Endometrium (tissue), 2 donors: ENCODE measurements around the gene PSMB3.
"Not testable (repeated sequence)": the region's sequence is repeated elsewhere in the genome, so short reads cannot be mapped to it uniquely, and the experiment has no call there.

Experiments
- FAIRE-seq: peaks from 2 replicates; lab custom pipeline; 2012; peaks lifted over from hg19 to GRCh38; lab: Jason Lieb, UNC
- donor health status: control.
- donor health status: control.

PSMB3 gene

DNA sequence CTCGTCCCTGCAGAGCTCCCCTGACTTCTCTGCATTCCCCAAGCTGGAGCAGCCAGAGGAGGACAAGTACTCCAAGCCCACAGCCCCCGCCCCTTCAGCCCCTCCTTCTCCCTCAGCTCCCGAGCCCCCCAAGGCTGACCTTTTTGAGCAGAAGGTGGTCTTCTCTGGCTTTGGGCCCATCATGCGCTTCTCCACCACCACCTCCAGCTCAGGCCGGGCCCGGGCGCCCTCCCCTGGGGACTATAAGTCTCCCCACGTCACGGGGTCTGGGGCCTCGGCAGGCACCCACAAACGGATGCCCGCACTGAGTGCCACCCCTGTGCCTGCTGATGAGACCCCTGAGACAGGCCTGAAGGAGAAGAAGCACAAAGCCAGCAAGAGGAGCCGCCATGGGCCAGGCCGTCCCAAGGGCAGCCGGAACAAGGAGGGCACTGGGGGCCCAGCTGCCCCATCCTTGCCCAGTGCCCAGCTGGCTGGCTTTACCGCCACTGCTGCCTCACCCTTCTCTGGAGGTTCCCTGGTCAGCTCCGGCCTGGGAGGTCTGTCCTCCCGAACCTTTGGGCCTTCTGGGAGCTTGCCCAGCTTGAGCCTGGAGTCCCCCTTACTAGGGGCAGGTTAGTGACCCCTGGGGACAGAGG, 36.1 kb upstream of the PSMB3 start:
- no peak for FAIRE-seq

DNA sequence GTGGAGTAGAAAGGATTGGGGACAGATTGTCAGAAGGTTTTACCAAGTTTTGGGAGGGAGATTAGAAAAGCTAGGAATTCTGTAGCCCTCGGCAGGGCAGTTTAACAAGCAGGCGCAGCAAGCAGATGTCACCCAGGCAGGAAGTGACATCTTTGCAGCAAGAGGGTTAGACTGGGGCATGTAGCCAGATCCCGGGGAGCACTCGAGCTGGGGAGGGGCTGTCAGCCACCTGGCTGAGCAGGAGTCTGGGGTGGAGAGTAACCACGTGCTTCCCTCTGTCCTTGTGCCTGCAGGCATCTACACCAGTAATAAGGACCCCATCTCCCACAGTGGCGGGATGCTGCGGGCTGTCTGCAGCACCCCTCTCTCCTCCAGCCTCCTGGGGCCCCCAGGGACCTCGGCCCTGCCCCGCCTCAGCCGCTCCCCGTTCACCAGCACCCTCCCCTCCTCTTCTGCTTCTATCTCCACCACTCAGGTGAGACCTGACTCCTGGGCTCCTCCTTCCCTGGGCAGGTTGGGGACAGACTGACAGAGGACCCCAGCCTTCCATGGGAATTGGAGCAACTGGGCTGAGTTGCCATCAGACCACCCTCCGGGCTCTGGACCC, 35.3 kb upstream of the PSMB3 start:
- FAIRE-seq: no peak

DNA sequence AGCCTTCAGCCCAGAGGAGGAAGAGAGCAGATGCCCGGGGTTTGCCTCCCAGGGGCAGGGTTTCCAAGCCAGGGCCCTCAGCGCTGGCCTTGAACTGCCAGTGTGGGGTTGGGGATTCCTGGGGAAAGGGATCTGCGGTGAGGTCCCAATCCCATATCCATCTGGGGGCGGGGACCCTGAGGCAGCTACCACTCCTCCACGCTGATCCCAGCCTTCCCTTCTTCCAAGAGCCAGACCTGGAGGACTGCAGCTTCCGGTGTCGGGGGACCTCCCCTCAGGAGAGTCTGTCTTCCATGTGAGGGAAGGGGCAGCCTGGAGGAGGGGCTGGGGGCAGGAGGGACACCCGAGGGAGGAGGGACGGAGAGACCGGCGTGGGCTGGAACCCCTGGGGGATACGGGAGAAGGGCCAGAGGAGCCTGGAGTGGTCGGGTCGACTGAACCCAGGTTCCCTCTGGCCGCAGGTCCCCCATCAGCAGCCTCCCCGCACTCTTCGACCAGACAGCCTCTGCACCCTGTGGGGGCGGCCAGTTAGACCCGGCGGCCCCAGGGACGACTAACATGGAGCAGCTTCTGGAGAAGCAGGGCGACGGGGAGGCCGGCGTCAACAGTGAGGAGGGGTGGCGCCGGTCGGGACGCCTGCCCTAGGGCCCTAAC, 33.1 kb upstream of the PSMB3 start:
- no peak for FAIRE-seq

GRCh38 chr17:38719943-38720641, 32.4 kb upstream of the PSMB3 start:
- no peak for FAIRE-seq

DNA sequence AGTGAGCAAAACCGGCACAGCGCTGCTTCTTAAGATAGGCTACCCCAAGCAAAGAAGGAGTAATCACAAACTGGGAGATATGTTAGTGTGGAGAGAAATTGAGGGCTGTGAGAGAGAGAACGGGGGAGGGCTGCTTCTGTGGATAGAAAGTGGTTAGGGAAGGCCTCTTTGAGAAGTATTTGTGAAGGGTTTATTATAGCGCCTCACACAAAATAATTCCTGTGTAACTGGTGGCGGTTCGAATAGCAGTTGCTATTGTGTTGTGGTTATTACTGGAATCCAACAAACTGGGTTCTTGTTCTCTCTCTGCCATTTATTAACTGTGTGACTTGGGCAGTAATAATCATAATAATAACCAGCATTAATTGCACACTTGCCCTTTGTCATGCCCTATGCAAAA, 31.6 kb upstream of the PSMB3 start:
- no peak for FAIRE-seq

DNA sequence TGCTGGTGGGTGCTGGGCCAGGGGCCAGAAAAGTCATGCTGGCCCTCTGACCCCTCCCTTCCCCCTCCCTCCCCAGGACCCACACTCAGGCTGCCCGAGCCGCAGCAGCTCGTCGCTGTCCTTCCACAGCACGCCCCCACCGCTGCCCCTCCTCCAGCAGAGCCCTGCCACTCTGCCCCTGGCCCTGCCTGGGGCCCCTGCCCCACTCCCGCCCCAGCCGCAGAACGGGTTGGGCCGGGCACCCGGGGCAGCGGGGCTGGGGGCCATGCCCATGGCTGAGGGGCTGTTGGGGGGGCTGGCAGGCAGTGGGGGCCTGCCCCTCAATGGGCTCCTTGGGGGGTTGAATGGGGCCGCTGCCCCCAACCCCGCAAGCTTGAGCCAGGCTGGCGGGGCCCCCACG, 30.7 kb upstream of the PSMB3 start:
- no peak for FAIRE-seq

DNA sequence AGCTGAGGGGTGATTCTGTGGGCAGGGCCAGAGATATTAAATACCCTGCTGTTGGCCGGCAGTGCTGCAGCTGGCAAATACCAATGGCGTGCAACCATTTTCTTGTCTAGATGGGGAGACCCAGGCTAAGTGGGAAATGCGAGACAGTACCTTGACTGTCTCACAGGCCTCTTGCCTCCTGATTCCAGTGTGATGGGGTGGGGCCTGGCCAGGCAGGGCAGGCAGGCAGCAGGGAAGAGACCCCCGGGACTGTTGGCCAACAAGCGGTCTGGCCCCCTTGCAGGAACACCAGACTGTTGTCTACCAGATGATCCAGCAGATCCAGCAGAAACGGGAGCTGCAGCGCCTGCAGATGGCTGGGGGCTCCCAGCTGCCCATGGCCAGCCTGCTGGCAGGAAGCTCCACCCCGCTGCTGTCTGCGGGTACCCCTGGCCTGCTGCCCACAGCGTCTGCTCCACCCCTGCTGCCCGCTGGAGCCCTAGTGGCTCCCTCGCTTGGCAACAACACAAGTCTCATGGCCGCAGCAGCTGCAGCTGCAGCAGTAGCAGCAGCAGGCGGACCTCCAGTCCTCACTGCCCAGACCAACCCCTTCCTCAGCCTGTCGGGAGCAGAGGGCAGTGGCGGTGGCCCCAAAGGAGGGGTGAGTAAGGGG, 28.1 kb upstream of the PSMB3 start:
- no peak for FAIRE-seq

GRCh38 chr17:38725066-38725465, 27.5 kb upstream of the PSMB3 start:
- FAIRE-seq: no peak

DNA sequence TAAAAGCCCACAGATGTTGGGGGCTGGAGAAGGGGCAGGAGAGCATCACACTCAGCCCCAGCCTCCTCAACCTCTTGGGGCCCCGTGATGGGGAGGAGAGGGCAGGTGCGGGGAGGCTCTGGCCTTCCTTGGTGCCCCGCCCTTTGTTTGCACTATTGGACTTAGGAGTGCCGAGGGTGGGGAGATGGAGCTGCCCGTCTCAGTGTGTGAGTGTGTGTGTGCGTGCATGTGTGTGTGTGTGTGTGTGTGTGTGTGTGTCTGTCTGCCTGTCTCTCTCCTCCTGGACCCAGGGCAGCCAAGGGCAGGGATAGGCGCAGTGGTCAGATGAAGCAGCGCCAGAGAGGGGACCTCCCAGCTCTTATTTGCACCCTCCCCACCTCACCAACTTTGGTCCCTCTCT, 26.4 kb upstream of the PSMB3 start:
- FAIRE-seq: not testable (repeated sequence)

DNA sequence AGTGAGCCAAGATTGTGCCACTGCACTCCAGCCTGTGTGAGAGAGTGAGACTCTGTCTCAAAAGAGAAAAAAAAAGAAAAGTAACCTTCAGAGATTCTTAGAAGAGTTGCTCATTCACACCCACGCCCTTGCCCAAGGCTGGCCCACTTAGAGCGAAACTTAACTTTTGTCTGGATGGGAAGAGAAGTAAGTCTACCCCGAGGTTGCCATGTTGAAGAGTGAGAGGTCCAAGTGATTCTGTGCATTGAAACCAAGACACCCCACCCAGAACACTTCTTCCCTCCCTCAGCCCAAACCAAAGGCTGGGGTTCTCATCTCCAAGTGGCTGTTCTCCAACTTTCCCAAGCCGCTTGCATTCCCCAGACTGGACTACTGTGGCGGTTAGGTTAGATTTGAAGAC, 24.8 kb upstream of the PSMB3 start:
- no peak for FAIRE-seq

DNA sequence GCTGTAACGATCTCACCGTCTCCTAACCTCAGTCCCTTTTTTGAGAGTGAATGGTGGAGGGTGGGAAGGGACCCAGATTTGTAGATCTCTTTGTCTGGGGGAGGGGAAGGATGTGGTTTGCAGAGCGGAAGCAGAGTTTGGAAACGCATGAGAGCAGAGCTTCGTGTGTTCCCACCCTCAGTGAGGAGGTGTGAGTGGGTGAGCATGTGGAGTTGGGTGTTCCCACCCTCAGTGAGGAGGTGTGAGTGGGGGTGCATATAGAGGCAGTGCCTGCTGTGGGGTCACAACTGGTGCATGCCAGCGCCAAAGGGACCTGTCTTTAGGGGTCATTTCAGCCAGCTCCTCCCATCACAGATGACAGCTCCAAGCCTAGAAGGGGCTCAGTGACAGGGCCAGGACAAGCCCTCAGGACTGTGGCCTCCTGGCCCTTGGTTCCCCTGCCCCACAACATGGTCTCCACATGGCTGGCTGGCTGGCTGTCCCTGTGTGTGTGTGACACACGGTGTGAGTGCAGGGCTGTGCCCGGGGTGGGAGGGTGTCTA, 24.2 kb upstream of the PSMB3 start:
- no peak for FAIRE-seq

DNA sequence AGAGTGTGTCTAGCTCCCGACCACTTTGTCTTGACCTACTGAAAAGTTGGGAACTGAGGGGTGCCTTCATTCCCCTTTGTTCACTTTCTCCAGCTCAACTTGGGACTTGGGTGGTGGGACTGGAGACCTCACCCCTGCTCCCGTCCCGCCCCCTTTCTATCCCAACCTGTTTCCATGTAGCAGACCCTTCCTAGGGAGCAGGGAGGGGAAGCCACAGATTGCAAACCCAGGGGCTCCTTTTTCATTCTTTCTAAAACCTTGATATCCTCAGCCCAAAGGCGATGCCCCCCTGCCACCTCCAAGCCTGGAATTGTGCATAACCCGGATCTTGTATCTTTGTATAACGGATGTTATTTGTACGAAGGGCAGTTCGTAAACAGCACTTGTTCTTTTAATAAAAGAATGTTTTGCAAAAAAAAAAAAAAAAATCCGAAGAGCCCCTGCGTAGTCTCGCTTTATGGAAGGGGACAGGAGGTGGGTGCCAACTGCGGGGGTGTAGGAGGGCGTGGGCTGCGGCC, 23.1 kb upstream of the PSMB3 start:
- no peak for FAIRE-seq

GRCh38 chr17:38729886-38730525, 22.5 kb upstream of the PSMB3 start, which contains the start of gene CISD3:
Gene CISD3 (plus strand): TSS chr17:38730341. CDS start chr17:38730359, 18 bp downstream.
- no peak for FAIRE-seq

DNA sequence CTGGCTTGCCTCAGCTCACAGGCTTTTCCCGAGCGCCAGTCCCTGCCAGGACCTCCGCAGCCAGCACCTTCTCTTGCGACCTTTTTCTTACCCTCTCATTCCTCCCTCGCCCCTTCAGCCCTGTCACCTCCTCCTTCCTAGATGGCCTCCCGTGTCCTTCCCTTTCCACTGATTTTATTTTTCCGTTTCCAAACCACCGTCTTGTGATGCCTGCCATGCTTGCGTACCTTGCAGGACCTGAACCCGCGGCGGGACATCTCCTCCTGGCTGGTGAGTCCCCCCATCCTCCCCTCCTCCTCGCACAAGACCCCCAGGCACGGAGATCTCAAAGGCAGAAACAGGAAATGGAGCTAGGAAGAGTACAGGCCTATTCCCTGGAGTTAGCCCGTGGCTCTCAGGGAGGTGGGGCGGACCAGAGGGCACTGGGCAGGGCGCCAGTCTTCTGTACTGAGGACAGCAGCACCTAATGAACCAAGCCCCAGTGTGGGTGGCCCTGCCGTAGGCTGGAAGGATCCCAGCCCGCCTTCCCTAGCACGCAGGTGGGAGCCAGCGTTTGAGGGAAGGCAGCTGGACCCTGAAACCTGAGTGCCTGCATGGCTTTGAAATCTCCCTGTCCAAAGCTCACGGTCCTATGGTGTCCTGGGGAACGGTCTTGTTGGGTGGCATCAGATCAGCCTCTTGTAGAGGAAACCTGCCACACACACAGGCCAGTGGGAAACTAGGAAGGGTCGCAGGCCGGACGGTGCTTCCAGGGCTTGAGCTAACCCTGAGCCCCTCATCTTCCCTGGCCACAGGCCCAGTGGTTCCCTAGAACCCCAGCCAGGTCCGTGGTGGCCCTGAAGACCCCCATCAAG, 21.8 kb upstream of the PSMB3 start:
- FAIRE-seq: no peak

DNA sequence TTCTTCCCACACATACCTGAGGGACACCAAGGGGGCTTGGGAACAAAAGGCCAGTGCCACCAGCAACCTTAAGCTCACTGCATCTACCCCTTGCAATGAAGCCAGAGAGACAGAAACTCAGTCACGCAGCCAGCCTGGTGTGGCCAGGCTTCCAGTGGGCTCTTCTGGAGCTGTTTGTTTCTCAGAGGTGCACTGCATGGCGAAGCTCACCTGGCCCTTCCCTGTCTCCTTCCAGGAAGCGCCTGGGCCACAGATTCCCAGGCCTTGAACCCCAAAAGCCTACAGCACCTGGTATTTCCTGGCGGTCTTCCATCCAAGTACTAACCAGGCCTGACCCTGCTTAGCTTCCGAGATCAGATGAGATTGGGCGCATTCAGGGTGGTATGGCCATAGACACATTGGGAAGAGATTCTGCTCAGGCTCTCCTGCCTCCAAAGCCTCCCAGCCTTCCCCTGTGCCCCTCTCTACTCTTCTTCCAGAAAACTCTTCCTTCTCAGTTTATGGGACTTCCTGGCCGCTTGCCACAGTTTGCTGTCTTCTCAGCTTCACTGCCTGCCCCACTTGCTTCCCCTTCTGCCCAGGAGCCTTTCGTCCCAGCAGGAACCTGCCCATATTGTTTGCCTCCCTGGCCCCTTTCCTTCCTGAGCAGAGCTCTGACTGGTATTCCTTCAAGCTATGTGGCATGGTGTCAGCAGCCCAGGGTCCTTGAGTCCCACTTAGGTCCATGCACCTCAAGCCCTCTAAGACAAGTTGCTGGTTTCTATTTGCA, 20.8 kb upstream of the PSMB3 start:
- no peak for FAIRE-seq

DNA sequence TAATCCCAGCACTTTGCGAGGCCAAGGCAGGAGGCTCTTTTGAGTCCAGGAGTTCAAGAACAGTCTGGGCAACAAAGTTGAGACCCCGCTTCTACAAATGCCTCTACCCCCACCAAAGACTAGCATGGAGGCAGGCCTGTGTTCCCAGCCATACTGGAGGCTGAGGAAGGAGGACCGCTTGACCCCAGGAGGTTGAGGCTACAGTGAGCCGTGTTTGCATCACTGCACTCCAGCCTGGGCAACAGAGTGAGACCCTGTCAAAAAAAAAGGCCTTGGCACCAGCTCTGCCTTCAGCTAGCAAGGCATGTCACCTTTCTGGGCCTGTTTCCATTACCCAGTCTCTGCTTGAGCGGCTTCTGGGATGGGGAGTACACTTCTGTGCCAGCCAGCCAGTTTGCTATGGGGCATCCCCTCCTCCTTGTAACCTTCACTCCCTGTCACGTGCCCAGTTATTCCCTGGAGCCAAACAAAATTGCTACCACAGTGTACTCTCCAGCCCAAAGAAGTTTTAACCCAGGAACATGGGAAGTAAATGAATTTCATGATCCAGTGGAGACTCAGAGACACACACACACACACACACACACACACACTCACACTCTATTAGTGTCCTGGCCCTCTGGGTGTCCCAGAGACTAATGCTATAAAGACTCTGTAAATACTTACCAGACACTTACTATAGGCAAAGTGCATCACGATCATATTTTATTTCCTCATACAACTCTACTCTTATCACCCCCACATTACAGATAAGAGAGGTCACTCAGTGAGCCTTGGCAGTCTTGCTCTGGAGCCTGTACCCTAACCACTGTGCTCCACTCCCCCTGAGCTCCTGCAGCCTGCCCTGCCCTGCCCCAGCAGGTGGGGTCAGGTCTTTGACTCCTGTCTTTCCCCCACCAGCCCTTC, 19.9 kb upstream of the PSMB3 start:
- no peak for FAIRE-seq

DNA sequence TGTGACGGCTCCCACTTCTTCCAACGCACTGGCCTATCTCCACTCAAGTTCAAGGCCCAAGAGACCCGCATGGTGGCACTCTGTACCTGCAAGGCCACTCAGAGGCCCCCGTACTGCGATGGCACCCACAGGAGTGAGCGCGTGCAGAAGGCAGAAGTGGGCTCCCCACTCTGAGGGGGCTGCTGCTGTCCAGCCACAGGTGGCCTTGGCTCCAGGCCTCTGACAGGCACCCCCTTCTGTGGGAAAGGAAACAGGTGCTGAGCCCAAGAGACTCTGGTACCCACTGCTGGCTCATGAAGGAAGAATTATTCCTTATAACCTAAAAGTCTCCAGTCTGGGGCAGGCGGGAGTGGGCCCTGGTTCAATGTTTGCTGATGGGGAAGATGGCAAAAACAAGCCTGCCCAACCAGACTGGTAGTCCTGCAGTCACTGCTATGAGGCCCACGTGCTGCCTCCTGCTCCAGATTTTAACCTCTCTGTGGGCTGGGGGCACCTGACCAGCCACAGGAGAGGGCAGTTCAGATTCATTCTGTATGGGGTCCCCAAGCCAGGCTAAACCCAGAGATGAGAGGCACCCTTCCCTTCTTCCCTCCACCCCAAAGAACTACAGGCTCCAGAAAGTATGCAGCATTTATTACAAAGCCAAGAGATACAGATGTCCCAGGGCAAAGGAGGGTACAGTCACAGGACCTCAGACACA, 19.1 kb upstream of the PSMB3 start:
- FAIRE-seq: no peak
